HG03159 (cell line): ENCODE data around the gene SBK3.
"Not testable (repeated sequence)": the region's sequence is repeated elsewhere in the genome, so short reads cannot be mapped to it uniquely, and the experiment has no call there.

Experiments
- ATAC-seq: cut with Tn5 transposase; IDR thresholded peaks from one replicate; pipeline ENCODE4 v1.9.1; 2021; ENCODE audit warnings: mild to moderate bottlenecking, moderate library complexity; ENCODE audit not compliant: unreplicated experiment

SBK3 gene

DNA sequence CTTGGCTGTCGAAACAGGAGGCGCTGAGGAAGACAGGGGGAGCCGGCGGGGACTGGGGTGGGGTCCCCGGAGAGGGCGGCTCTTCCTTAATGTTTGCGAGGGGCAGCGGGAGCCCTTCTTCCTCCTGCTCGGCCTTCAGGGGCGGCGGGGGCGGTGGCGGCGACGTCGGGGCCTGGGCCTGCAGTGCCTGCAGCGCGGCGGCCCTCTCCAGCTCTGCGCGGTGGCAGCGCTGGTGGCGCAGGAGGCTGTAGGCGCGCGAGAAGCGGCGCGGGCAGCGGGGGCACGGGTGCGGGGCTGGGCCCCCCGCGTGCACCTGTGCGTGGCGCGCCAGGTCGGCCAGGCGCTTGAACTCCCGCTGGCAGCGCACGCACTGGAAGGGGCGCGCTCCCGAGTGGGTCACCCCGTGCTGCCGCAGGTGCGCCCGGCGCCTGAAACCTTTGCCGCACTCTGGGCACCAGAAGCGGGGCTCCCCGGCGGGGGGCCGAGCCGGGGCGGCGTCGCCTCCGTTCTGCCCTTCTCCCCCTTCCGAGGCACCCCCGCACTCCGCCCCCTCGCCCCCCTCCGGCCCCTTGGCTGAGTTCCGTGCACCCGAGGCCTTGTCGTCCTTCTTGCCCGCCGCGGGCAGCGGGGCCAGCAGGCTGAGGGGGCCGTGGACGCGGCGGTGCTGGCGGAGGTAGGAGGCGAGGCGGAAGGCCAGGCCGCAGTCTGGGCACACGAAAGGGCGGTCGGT is 32.9 kb upstream of the SBK3 start:
- no peak for ATAC-seq

DNA sequence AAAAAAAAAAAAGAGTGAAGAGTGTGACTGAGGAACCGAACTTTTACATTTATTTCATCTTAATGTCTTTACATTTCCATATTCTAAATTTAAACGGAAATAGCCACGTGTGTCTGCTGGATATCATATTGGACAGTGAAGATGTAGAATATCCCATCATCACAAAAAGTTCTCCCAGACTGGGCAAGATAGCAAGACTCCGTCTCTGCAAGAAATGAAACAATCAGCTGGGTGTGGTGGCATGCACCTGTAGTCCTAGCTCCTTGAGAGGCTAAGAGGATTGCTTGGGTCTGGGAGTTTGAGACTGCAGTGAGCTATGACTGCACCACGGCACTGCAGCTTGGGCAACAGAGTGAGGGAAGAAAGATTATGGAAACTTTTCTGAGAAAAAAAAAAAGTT is 31.4 kb upstream of the SBK3 start:
- ATAC-seq: no peak

DNA sequence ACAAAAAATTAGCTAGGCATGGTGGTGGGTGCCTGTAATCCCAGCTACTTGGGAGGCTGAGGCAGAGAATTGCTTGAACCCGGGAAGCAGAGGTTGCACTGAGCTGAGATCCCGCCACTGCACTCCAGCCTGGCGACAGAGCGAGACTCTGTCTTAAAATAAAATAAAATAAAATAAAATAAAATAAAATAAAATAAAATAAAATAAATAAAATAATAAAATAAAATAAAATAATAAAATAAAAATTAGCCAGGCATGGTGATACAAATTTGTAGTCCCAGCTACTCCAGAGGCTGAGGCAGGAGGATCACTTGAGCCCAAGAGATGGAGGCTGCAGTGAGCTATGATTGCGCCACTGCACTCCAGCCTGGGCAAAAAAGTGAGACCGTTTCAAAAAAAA is 28.6 kb upstream of the SBK3 start:
- not testable (repeated sequence) for ATAC-seq

DNA sequence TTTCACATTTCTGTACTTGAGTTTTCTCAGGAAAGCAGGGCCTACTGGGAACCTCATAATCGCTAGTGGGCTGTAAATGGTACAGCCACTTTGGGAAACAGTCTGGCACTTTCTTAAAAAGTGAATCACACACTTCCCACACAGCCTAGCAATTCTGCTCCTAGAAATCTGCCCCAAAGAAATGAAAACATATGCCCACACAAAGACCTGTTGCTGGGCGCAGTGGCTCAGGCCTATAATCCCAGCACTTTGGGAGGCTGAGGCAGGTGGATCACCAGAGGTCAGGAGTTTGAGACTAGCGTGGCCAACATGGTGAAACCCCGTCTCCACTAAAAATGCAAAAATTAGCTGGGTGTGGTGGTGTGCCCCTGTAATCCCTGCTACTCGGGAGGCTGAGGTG is 24.1 kb upstream of the SBK3 start:
- not testable (repeated sequence) for ATAC-seq

DNA sequence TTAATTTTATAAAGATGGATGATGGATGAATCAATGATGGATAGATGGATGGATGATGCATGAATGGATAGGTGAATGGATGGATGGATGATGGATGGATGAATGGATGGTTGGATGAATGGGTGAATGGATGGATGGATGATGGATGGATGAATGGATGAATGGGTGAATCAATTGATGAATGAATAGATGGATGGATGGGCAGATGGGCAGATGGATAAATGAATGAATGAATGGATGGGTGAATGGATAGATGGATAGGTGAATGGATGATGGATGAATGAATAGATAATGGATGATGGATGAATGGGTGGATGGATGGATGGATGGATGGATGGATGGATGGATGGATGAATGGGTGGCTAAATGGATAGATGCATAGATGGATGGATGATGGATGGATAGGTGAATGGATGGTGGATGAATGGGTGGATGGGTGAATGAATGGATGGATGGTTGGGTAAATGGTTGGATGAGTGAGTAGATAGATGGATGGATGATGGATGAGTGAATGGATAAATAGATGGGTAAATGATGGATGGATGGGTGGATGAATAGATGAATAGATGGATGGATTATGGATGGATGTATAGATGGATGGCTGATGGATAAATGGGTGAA is 22.5 kb upstream of the SBK3 start:
- no peak for ATAC-seq

DNA sequence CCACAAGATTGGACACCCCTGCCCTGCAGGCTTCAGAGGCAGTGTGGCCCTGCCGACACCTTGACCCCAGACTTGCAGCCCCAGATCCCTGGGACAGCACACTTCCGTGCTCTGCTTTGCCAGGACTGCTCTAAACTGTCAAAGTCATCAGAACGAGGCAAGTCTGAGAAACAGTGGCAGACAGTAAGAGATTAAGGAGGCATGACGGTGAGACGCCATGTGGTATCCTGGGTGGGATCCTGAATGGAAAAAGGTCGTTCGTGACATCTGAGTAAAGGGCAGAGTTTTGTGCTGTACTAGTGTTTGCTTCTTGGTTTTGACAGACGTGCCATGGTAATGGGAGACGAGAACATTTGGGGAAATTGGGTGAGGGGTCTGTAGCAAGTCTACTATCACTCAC is 21.5 kb upstream of the SBK3 start:
- no peak for ATAC-seq

DNA sequence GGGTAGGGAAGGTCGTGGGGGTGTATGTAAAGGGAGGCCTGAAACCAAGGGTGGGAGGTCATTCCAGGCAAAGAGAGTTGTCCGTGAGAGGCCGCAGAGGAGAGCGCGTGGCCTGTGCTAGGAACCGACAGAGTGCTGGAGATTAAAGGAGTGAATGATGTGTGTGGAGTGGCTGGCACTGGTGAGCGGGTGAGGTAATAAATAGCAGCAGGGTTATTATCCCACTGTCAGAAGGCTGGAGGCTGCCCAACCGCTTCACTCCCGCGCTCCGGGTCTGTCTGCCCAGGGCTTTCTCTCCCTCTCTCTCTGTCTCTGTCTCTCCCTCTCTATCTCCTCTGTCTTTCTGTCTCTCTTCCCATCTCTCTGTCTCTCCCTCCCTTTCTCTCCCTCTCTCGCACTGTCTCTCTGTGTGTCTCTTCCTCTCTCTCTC is 17.9 kb upstream of the SBK3 start:
- no peak for ATAC-seq

DNA sequence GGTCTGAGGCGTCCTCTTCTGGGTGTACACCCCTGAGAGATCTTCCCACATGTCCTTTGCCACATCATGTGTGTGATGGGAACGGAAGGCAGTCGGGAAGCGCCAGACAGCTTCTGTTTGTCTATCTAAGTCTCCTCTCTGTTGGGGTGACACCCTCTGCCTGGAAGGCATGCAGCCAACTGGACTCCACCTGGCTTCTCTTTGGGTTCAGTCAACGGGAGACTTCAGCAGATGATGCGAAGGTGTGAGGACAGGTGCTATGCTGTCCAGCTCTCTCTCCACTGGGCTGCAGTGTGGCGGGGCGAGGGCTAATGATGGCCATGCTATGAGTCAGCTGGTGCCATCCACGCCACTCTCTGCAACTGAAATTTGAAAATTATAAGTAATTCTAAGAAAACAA is 14.3 kb upstream of the SBK3 start:
- ATAC-seq: no peak

DNA sequence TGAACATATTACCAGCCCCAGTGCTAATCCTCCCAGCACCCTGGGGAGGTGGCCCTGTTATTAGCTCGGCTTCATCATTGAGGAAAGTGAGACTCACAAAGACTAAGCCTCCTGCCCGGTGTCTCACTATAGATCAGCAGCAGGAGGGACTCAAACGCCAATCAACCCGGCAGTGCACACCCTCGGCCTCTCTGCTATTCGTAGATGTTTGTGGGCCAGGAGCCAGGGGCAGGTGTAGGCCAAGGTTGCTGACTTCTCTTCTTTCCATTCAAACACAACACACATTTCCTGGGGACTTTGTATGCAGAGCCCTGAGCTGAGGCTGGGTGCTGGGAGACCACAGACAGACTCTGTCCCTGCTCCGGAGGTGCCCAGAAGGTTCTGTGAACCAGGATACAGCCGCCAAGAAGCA is 9.4 kb upstream of the SBK3 start:
- ATAC-seq: no peak

DNA sequence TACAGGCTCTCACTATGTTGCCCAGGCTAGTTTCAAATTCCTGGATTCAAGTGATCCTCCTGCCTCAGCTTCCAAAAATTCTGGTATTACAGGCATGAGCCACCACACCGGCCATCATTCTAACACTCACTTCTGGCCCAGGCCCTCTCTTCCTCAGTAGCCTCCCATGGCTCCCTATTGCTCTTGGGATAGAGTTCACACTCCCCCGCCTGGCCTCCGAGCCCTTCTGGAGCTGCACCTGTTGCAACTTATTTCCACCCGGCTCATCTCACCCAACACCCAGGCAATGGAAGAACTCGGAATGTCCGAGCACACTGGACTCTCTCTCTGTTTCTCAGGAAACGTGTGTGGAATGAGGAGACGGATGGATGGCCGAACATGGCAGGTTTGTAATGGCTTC is 9.0 kb upstream of the SBK3 start:
- no peak for ATAC-seq

DNA sequence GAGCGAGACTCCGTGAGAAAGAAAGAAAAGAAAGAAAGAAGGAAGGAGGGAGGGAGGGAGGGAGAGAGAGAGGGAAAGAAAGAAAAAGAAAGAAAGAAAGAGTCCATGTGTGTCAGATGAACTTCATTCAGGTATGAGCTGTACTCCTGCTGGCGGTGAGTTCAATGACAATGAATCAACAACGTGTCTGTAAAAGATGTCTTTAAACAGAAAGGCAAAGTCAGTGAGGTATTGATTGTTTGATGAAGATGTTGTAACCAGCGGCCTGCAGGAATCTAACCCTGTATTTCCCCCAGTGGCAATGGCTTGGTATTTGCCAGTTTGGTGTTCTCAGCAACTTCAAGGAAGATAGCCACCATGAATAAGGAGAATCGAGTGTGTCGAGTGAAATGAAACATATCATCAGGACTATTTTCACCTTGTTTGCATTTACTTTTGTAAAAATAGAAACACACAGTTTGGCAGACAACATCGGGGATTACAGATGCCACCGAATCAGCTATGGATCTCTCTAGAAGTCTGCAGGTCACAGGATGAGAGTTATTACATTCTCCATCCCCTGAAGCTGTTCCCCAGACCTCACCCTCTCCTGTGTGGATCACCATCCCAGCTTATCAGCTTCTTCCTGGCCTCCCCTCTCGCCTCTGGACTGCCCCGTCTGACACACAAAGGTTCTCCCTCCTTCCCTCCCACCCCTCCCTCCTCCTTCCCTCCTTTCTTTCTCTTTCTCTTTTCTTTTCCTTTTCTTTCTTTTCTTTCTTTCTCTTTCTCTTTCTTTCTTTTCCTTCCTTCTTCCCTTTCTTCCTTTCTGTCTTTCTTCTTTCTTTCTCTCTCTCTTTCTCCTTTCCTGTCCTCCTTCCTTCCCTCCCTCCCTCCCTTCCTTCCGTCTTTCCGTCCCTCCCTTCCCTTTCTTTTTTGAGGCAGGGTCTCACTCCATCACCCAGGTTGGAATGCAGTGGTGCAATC is 8.2 kb upstream of the SBK3 start:
- ATAC-seq: no peak

DNA sequence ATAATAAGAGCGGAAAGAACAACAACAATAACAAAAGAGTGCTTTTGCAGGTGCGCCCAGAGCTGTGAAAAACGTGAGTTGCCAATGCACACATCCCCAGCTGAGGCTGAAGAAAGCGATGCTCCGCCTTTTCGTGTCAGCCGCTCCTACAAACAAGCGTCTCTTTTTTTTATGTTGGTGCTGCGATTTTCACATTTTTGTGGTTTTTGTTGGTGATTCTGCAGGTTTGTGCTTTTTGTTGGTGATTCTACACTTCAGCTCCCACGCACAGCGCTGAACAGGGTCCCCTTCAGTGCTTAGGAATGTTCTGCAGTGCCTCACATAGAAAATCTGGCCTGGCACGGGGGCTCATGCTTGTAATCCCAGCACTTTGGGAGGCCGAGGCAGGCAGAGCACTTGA is 7.3 kb upstream of the SBK3 start:
- ATAC-seq: no peak

DNA sequence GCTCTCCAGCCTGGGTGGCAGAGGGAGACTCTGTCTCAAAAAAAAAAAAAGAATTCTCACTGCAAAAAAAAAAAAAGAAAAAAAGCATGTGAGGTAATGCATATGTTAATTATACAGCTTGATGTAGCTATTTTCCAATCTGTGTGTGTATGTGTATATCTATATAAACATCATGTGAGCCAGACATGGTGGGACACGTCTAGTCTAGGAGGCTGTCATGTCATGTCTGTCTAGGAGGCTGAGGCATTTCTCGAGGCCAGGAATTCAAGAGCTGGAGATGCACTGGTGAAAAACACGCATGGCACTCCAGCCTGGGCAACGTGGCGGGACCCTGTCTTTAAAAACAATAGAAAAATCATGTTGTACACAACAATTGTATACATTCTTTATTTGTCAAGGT is 6.9 kb upstream of the SBK3 start:
- ATAC-seq: no peak

DNA sequence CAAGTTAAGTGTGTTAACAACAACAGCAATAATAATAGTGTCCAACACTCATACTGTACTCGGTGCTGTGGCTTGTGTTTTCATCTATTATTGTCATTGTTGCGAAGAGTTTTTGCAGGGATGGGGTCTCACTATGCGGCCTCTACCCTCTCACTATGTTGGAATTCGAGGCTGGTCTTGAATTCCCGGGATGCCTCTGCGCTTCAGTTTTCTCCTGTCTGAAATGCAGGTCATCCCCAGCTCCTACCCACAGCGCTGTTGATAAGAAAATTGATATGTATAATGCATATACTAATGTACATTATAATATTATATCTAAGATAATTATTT is 4.9 kb upstream of the SBK3 start:
- no peak for ATAC-seq

DNA sequence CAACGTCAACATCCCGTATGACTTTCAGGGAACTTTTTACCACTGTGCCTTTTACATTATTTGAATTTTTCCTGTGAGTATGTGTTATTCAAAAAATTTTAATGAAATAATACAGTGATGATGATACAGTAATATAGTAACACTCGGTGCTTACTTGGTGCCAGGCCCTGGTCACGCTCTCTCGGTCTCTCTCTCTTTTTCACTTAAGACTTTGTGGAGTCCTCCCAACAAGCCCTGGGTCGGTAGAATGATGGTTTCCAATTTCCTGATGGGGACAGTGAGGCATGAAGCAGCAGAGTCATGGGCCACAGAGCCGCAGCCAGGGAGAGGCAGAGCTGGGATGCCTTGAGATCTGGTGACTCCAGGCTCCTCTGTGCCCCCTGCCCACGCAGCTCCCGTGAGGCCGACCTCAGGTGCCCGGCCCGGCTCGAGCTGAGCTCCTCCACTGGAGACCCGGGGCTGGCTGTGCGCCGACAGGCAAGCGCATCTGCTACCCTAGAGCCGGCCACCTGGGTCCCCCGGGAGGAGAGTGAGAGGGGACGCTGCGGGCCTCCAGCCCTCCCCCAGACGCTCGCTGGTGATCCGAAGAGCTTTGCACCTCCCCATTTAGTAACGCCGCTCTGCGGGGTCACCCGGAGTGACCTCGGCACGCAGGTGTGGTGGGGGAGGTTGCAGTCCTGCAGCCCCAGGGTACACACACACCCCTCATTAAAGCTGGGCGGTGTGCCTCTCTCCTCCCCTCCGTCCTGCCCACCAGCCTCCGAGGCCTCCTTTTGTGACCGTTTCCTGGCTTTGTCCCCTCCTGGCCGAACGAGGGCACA is 4.4 kb upstream of the SBK3 start:
- ATAC-seq: no peak

DNA sequence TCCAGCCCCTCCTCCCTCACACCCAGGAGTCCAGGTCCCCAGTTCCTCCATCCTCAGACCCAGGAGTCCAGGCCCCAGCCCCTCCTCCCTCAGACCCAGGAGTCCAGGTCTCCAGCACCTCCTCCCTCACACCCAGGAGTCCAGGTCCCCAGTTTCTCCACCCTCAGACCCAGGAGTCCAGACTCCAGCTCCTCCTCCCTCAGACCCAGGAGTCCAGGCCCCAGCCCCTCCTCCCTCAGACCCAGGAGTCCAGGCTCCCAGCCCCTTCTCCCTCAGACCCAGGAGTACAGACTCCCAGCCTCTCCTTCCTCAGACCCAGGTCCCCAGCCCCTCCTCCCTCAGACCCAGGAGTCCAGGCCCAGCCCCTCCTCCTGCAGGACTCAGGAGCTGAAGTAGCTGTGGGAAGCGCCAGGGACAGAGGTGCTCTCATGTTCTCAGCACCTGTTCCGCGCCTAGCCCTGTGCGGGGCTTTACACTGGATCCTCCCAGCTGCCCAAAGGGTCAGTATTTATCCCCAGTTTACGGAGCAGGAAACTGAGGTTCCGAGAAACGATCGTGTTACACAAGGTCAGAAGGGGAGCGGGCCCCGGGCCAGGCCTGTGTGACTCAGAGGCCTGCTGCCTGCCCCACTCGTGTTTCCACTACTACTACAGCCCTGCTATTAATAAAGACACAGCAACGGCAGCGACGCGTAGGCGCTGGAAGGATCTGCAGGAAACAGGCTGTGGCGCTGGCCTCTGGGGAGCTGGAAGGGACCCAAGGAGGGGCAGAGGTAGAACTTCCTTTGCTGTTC is 1.7 kb upstream of the SBK3 start:
- ATAC-seq: no peak

DNA sequence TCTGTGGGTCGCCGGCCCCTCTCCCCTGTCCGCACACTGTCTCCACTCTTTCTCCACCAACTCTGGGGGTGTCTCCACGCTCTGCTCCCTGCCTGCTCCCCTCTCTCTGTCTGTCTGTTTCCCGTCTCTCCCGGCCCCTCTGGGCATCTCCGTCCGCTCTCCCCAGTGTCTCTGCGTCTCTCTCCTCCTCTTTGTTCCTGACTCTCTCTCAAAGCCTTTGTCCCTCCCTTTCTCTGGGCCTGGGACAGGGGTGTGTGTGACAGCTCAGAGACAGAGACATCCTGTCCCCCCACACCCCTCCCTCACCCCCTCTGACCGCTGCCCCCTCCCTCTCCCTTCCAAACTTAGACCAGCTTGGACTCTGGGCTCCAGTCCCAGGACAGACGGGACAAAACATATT is 668 bp upstream of the SBK3 start:
- ATAC-seq: no peak

DNA sequence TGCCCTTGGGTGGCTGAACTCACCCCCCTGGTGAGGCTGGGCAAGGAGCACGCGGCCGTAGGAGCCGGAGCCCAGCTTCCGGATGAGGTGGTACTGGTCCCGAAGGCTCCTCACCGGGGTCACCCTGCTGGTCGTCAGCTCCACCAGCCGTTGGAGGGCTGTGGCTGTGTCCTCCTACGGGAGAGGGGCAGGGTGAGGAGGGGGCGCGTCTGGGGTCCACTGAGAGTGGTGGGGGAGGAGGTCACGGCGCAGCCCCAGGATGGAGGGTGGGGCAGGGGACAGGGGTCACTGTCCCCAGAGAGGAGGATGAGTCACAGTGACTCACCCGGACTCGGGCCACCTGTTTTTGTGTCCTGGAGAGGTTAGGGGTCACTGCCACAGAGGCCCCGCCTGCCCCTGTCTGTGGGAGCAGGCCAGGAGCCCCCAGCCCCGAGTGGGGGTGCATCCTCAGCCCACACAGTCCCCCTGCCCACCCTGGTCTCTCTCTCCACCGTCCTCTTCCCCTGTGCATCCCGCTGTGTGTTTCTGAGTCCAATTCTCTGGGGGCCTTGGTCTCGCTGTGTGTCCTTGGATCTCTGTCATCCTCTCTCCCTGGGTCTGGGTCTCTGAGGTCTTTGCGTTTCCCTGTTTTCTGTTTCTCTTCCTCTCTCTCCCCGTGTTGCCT is 435 bp downstream of the SBK3 start:
- no peak for ATAC-seq

DNA sequence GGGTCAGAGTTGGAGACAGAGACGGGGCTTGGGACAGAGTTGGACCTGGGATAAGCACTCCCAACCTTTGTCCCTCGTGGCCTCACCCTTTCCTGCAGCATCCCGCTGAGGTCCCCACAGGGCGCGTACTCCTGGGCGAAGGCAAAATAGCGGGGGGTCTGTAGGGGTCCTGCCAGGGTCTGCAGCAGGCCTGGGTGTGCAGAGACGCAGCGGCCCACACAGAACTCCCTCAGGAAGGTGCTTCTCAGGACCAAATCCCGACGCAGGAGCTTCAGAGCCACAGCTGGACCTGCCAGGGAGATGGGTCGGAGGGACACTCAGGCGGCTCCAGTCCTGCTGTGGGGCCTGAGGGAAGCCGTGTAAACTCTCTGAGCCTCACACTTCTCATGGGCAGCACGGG is 1.3 kb downstream of the SBK3 start:
- ATAC-seq: no peak

DNA sequence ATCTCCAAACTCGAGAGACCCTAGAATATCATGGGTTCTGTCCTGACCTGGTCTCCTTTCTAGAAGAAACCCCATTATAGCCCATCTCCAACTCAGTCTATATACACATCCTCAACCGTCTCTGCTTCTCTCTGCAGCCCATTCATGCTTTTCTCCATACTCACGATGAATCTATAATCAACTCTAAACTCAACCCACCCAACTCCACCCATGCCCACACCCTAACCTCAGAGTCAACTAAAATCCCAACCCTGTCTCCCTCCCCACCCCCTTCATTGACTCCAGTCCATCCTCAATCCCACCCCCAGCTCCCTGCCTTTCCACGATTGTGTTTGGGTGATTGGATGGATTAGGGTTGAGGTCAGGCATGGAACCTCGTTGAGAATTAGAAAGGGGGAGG is 1.8 kb downstream of the SBK3 start:
- no peak for ATAC-seq
